UCSD-AML1 (cell line): ENCODE measurements around the gene FIS1.
A peak's percentile ranks its signal among the peaks of the same experiment; 100 is the strongest.
"Not testable (repeated sequence)": the region's sequence is repeated elsewhere in the genome, so short reads cannot be mapped to it uniquely, and the experiment has no call there.

Experiments used
- DNase-seq: peaks from one replicate; lab custom pipeline; 2025; ENCODE audit not compliant: unreplicated experiment; lab: John Stamatoyannopoulos, UW

Gene FIS1

DNA sequence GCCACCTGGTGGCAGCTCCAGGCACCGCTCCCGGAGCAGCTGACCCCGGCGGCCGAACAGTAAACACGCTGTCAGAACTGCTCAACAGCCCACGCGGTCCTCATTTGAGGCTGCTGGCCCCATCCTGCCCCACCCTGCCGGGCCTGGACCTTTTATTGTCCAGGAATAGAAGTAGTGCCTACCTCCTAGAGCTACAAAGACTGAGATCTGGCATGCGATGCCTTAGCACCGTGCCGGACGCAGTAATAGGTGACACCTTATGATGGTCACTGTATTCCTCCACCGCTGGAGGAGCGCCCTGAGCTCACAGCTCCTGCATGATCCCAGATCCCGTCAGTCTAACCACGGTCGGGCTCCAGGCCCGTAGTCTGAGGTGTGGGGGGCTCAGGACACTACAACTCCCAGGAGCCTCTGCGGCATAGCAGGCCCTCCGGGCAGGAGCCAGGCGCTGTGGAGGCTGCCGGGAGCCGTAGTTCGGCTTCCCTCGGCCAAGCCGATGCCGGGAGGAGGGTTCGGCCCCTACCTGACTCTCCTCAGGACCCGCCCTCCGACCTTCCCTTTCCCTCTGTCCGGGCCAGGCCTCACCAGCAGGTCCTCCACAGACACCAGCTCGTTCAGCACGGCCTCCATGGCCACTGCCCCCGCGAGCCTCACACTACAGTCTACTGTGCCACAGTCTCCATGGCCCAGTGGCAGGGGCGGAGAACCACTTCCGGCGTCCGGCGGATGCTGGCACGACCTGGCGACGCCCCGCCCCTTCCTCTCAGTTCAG lies at the start of gene FIS1:
FIS1 (minus strand) TSS at position 707 of the 772 bp plus-strand sequence; CDS start at position 630, 77 bp downstream.
- peak; percentile 88 for DNase-seq

DNA sequence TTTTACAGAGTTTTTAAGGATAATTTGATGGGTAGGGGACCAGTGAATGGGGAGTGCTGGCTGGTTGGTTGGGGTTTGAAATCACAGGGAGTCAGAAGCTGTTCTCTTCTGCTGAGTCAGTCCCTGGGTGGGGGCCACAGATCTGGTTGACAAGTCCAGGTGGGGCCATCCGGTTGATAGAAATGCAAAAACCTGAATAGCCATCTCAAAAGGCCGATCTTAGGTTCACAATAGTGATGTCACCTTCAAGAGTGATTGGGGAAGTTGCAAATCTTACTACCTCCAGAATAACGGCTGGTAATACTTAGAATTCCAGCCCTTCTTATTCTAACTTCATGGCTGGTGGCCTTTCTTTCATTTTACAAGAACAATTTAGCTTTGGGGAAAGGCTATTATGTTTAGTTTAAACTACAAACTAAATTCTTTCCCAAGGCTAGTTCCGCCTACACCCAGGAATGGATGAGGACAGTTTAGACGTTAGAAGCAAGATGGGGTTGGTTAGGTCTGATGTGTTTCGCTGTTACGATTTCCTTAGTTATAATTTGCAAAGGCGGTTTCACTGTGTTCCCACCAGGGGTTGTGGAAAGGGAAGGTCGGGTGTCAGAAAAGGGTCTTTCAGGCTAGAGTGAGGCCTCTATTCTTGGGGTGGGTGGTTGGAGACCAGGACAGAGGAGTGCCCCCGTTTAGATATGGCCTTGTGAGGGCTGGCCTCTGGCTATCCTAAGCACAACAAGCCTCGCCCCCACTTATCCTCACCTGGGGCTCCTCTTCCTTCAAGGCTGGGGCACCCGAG lies 49.4 kb upstream of the FIS1 start:
- DNase-seq, result no peak

DNA sequence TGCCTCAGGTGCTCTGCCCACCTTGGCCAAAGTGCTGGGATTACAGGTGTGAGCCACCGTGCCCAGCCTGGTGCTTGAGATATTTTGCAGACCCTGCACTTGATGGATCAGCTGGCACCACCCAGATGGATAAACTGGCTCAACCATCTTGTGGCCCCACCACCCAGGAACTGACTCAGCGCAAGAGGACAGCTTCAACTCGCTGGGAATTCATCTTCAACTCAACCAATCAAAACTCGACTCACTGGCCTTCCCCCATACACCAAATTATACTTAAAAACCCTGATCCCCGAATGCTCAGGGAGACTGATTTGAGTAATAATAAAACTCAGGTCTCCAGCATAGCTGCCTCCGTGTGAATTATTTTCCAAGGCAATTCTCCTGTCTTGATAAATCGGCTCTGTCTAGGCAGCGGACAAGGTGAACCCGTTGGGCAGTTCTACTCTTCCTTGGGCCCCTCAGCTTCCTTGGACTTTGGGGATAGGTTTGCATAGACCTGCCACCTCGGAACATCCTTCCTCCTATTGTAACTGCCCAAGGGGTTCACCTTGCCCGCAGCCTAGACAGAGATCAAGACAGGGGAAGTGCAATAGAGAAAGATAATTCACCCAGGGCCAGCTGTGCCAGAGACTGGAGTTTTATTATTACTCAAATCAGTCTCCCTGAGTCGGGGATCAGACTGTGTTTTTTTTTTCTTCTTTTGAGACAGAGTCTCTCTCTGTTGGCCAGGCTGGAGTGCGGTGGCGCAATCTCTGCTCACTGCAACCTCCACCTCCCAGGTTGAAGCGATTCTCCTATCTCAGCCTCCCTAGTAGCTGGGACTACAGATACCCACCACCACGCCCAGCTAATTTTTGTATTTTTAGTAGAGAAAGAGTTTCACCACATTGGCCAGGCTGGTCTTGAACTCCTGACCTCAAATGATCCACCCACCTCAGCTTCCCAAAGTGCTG lies 48.5 kb upstream of the FIS1 start:
- not testable (repeated sequence) for DNase-seq

GRCh38 chr7:101292566-101292965 lies 47.7 kb upstream of the FIS1 start:
- DNase-seq, result not testable (repeated sequence)

DNA sequence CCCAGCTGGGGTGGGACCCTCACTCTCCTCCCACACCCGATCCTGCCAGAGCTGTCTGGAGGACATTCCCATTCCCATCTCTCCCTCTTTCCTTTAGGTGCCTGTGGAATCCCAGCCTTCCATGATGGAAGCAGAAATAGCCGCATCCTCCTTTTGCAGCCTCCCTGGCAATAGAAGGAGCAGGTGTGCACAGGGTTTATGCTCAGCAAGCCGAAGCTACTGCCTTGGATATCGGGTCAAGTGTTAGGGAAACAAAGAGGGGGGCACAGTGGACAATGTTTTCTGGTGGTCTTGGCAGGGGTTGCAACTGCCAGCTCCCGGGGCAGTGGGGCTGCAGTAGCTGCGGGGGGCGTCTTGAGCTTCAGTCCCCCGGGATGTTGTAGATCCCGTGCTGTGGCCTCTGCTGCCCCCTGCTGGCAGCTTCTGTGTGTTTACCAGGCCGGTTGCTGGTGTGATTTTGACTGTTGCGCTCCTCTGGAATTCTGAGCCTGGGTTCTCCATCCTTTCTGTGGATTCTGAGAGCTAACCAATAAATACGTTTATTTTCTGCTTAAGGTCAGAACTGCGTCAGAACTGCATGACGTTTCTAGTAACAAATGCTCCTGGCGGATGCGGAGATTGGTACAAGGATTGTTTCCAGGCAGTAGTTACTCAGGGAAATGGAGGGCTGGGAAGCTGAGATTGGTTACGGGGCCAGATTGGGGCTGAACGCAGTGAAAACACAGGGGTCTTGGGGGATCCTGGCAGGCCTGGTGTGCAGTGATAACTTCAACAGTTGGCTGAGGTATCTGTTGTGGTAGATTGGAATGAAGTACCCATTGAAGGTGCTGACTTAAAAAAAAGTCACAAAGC lies 45.5 kb upstream of the FIS1 start:
- peak; percentile 33 for DNase-seq

- not testable (repeated sequence) for DNase-seq
These were observed 44.8 kb upstream of the FIS1 start for GRCh38 chr7:101289687-101290086.

GRCh38 chr7:101288439-101288838 lies 43.6 kb upstream of the FIS1 start:
- DNase-seq, result no peak

- peak; percentile 8 for DNase-seq
These were observed 42.2 kb upstream of the FIS1 start for GRCh38 chr7:101287032-101287431.

- not testable (repeated sequence) for DNase-seq
These were observed 41.0 kb upstream of the FIS1 start for GRCh38 chr7:101285880-101286279.

DNA sequence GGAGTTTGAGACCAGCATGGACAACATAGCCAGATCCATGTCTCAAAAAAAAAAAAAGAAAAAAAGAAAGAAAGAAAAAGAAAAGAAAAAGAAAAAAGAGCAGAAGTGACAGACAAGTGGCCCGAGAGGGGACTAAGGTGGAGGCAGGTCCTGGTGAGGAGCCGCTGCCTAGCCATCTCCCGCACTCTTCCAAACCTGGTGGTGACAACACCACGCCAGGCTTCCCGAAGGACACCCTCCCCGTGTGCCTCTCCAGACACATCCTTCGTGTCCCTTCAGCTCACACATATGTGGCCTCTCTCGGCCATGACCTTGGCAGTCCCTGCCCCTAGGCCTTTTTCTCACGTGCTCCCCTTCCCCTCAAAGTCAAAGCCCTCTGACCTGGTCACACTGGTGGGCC lies 40.3 kb upstream of the FIS1 start:
- DNase-seq, result no peak

DNA sequence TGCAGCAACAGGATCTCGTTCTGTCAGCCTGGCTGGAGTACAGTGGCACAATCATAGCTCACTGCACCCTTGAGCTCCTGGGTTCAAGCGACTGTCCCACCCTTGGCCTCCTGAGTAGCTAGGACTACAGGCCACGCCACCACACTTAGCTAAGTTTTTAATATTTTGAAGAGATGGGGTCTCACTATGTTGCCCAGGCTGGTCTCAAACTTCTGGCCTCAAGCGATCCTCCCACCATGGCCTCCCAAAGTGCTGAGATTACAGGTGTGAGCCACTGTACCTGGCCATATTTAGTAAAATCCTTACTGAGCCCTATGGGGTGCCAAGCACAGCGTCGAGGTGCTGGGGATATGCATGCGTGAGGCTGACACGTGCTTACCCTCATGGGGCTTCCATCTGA lies 36.0 kb upstream of the FIS1 start:
- DNase-seq, result not testable (repeated sequence)

- DNase-seq, result no peak
These were observed 33.8 kb upstream of the FIS1 start for GRCh38 chr7:101278461-101279292.

- no peak for DNase-seq
These were observed 32.3 kb upstream of the FIS1 start for GRCh38 chr7:101277155-101277554.

- no peak for DNase-seq
These were observed 28.3 kb upstream of the FIS1 start for GRCh38 chr7:101273206-101273605.

- no peak for DNase-seq
These were observed 26.1 kb upstream of the FIS1 start for GRCh38 chr7:101271021-101271420.

- no peak for DNase-seq
These were observed 24.8 kb upstream of the FIS1 start for GRCh38 chr7:101269664-101270063.

- peak; percentile 13 for DNase-seq
These were observed 21.0 kb upstream of the FIS1 start for GRCh38 chr7:101265622-101266516.

- peak; percentile 20 for DNase-seq
These were observed 19.3 kb upstream of the FIS1 start for GRCh38 chr7:101264102-101264706.
